Heart left ventricle (tissue), 16 donors: ENCODE measurements around the gene RAB14. TPM values are rescaled to one million over a fixed set of nuclear protein-coding genes. Genes with fewer than 3 reads are reported as not detected.

Source experiments
- ATAC-seq, 4 donors: fragments of 200-7000 bp; cut with Tn5 transposase; one replicate each; pipeline ENCODE4 v1.9.1; 2020 to 2022; ENCODE audit warnings: moderate library complexity in 4 of 4, mild to moderate bottlenecking in 3 of 4, moderate number of reproducible peaks in 1 of 4
- DNase-seq, 5 donors: peaks; one replicate each; pipeline ENCODE4 v3.0.0-alpha.2; 2020
- H3K27ac ChIP-seq, 12 donors: fragments of 200-600 bp; sonication (generic) in 4 of 12; one replicate each; pipeline versions ENCODE4 v1.5.0 to v1.8.0; 2016 to 2022; ENCODE audit warnings: mild to moderate bottlenecking in 2 of 12
- H3K27me3 ChIP-seq, 9 donors: fragments of 200-600 bp; sonication (generic) in 2 of 9; one replicate each; pipeline versions ENCODE4 v1.5.1 to v1.8.0; 2016 to 2022; ENCODE audit warnings: mild to moderate bottlenecking in 3 of 9
- H3K36me3 ChIP-seq, 9 donors: fragments of 200-600 bp; sonication (generic) in 2 of 9; one replicate each; pipeline versions ENCODE4 v1.5.0 to v1.8.0; 2018 to 2022; ENCODE audit warnings: mild to moderate bottlenecking in 2 of 9
- H3K4me1 ChIP-seq, 12 donors: fragments of 200-600 bp; sonication (generic) in 4 of 12; one replicate each; pipeline versions ENCODE4 v1.5.0 to v1.8.0; 2016 to 2022; ENCODE audit warnings: mild to moderate bottlenecking in 3 of 12
- H3K4me3 ChIP-seq, 12 donors: fragments of 200-600 bp; sonication (generic) in 4 of 12; one replicate each; pipeline versions ENCODE4 v1.5.0 to v1.8.0; 2017 to 2022; ENCODE audit warnings: mild to moderate bottlenecking in 9 of 12, moderate library complexity in 4 of 12
- H3K9me3 ChIP-seq, 12 donors: fragments of 200-600 bp; sonication (generic) in 4 of 12; one replicate each; pipeline versions ENCODE4 v1.5.0 to v1.8.0; 2016 to 2022; ENCODE audit warnings: mild to moderate bottlenecking in 1 of 12
- POLR2A ChIP-seq, 2 donors: fragments of 450-650 bp; IDR thresholded peaks; one replicate each; pipeline ENCODE4 v1.6.1; 2017; ENCODE audit warnings: antibody characterized with exemption in 2 of 2, mild to moderate bottlenecking in 2 of 2, moderate library complexity in 2 of 2
- WGBS, 4 donors: extraction: QIAGEN DNeasy Blood & Tissue Kit in 2 of 4; methylation state at CpG; one replicate each; pipeline versions ENCODE4 v1.1.5 to v1.1.7; 2013 to 2018; 5-methylcytosine and 5-hydroxymethylcytosine counted together
- intact Hi-C, 10 donors: fragments of 100-400 bp; cut with DNase I; formaldehyde crosslinking; loops; one replicate each; pipeline versions ENCODE4 v1.11.1 to v1.14.2; 2022
- polyA plus RNA-seq, 2 donors: library from polyadenylated mRNA; stranded (reverse); fragments of 200-250 nt; gene quantifications; one replicate each; pipeline ENCODE4 v1.2.3, GENCODE V29; 2013
- total RNA-seq, 9 donors: library from RNA; depleted of rRNA in 2 of 9; stranded (reverse); fragments of >200 nt in 2 of 9; fragmentation: NEBNext Ultra II Directional in 3 of 9; extraction: Animal tissue kit (Norgen Biotek cat#: 25700) in 3 of 9; gene quantifications; one replicate each; pipeline versions ENCODE4 v1.1.0 to v1.2.4, GENCODE V29; 2016 to 2023
- TF ChIP-seq, protein P1 (sequence below), 12 donors: fragments of 200-600 bp; sonication (generic) in 4 of 12; IDR thresholded peaks; one replicate each; pipeline versions ENCODE4 v1.5.0 to v1.8.0; 2018 to 2022; ENCODE audit warnings: antibody characterized with exemption in 12 of 12, mild to moderate bottlenecking in 5 of 12
- donor health status: ischemic (EF 13 %, LVEDD 7.1; RV severe dilation, severe dysfunction).
- donor health status: healthy with polysubstance abuse.
- donor health status: DM: no; HTN: yes; CAD: no.
- donor health status: DM: no; HTN: no; CAD: no.
- donor health status: ischemic (EF 25% LVEDD 6.9; RV normal size, moderate dysfunction).
- donor health status: ischemic (EF 25% LVEDD 5.7; RV mildly dilated, moderate dysfunction).
- donor health status: healthy.
- donor health status: DM: yes; HTN: yes; CAD: no.
- donor health status: ischemic (EF 35%, LVEDD 5.7; RV mildly dilated, moderate dysfunction).
- donor health status: nonischemic (EF 11% LVEDD 7.7; RV severe dilation, severe dysfunction).
- donor health status: DM: yes; HTN: yes; CAD: no.
- donor health status: PGD.
- donor health status: ischemic (EF 29% LVEDD 5.4; RV normal size, mild dysfunction).
- donor health status: nonischemic (EF 23%, LVEDD 6.1; RV moderate dilation, normal function).

The RAB14 gene
- total and polyA plus RNA-seq, 11 donors, result 15.8 to 66.9 (median 50.4) TPM

DNA sequence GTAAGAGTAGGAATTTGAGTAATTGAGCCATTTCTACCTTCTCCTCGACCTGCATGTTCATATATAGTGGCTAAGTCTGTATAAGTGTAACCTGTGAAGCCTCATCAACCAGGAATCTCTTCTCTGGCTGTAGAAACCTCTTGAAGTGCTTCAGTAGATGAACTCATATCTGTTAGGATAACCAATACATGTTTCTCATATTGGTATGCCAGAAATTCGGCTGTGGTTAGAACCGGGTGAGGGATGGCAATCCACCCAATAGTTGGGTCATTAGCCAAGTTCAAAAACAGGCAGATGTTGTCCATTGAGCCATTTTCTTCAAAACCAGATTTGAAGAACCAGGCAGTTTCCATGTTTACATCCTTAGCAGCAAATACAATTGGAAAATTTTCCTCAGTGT lies 37.4 kb upstream of the RAB14 start:
- Histone ChIP-seq H3K4me3 (no peak overlapping the region), H3K27ac (no peak overlapping the region), H3K4me1 (peaks cover 0 to 17% (median 1%) of the 10 kb centered on the region in 12 donors), H3K9me3 (peaks cover 0 to 4% (median 1%) of the 10 kb centered on the region in 12 donors), H3K27me3 (no peaks in the 10 kb centered on the region), H3K36me3 (no peaks in the 10 kb centered on the region)
- intact Hi-C loops, result no loop called here
- TF ChIP-seq, protein P1, sequence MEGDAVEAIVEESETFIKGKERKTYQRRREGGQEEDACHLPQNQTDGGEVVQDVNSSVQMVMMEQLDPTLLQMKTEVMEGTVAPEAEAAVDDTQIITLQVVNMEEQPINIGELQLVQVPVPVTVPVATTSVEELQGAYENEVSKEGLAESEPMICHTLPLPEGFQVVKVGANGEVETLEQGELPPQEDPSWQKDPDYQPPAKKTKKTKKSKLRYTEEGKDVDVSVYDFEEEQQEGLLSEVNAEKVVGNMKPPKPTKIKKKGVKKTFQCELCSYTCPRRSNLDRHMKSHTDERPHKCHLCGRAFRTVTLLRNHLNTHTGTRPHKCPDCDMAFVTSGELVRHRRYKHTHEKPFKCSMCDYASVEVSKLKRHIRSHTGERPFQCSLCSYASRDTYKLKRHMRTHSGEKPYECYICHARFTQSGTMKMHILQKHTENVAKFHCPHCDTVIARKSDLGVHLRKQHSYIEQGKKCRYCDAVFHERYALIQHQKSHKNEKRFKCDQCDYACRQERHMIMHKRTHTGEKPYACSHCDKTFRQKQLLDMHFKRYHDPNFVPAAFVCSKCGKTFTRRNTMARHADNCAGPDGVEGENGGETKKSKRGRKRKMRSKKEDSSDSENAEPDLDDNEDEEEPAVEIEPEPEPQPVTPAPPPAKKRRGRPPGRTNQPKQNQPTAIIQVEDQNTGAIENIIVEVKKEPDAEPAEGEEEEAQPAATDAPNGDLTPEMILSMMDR (IDR thresholded peaks at IDR 0.05), result no peak
- no peak for TF ChIP-seq POLR2A (IDR thresholded peaks at IDR 0.05)
- no peak for ATAC-seq
- DNase-seq, result no peak
- 89 to 95% (median 93%) methylated on average over 3 of the region's 3 CpGs for WGBS, 4 donors

DNA sequence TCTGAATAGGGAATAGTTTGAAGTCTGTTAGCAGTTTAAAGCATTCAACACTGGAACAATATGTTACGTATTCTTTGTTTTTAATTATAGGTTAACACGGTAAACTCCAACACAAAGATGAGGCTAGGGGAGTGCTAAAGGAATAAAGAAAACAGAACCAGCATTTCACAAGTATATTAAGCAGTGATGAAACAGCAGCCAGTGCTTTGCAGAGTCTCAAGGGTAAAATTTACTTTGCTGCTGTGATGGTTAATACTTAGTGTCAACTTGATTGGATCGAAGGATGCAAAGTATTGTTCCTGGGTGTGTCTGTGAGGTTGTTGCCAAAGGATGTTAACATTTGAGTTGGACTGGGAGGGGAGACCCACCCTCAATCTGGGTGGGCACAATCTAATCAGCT lies 36.2 kb upstream of the RAB14 start:
- Histone ChIP-seq H3K4me1 (peaks cover 0 to 17% (median 1%) of the 10 kb centered on the region in 12 donors), H3K4me3 (no peak overlapping the region), H3K27ac (no peak overlapping the region), H3K9me3 (no peaks in the 10 kb centered on the region), H3K36me3 (no peaks in the 10 kb centered on the region), H3K27me3 (no peaks in the 10 kb centered on the region)
- intact Hi-C loops, result no loop called here
- WGBS, 4 donors, result 81 to 88% (median 85%) methylated on average over 3 of the region's 3 CpGs
- ATAC-seq, result no peak
- TF ChIP-seq, protein P1 (IDR thresholded peaks at IDR 0.05), result no peak
- no peak for TF ChIP-seq POLR2A (IDR thresholded peaks at IDR 0.05)
- no peak for DNase-seq

DNA sequence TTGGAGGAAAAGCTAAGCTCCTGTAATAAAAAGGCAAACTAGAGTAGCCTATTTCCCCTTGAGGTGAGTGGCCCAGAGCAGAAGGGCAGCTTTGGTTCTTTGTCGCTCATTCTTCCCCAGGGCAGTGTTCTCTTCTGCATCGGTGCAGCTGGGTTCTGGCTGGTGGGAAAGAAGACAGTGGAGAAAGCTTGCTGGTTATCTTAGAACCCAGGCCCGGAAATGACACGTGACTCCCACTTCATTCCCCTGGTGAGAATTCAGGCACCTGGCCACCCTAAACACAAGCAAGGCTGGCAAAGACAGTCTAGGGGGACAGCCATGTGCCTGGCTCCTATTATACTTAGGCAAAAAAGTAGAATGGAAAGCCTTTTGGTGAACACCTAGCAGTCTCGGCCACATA lies 33.8 kb upstream of the RAB14 start:
- no peaks in the 10 kb centered on the region for H3K36me3 ChIP-seq
- TF ChIP-seq, protein P1 (IDR thresholded peaks at IDR 0.05), result no peak
- ATAC-seq, result no peak
- peaks cover 0 to 11% (median 0%) of the 10 kb centered on the region in 12 donors for H3K4me1 ChIP-seq
- intact Hi-C loops, result no loop called here
- H3K27ac ChIP-seq, result no peak overlapping the region
- H3K9me3 ChIP-seq, result no peaks in the 10 kb centered on the region
- WGBS, 4 donors, result 86 to 96% (median 94%) methylated on average over 5 of the region's 5 CpGs
- DNase-seq, result no peak
- no peak overlapping the region for H3K4me3 ChIP-seq
- H3K27me3 ChIP-seq, result no peaks in the 10 kb centered on the region

DNA sequence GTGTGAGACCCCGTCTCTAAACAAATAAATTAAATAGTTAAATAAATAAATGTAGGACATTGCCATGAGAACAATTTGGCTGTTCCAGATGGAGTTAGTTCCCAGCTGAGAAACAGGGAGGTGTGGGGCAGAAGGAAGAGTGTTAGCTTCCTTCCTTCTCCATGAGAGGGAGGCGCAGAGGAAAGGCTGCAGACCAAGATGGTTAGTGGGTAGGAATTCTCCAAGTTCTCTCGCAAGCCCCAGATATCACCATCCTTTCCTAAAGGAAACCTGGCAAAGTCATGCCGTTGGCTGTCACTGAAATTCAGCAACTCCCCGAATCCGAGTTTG lies 33.1 kb upstream of the RAB14 start:
- no peaks in the 10 kb centered on the region for H3K9me3 ChIP-seq
- DNase-seq (no peak), ATAC-seq (no peak)
- no peaks in the 10 kb centered on the region for H3K27me3 ChIP-seq
- no peak overlapping the region for H3K27ac ChIP-seq
- H3K4me3 ChIP-seq, result no peak overlapping the region
- no peaks in the 10 kb centered on the region for H3K36me3 ChIP-seq
- intact Hi-C loops, result no loop called here
- 89 to 94% (median 91%) methylated on average over 6 of the region's 6 CpGs for WGBS, 4 donors
- TF ChIP-seq, protein P1 (IDR thresholded peaks at IDR 0.05), result no peak
- TF ChIP-seq POLR2A (IDR thresholded peaks at IDR 0.05), result no peak
- peaks cover 0 to 11% (median 0%) of the 10 kb centered on the region in 12 donors for H3K4me1 ChIP-seq
